B cell (primary cell): ENCODE data around the gene BEX3. TPM values are rescaled to one million over a fixed set of nuclear protein-coding genes. Genes with fewer than 3 reads are reported as not detected.
"Not testable (repeated sequence)": the region's sequence is repeated elsewhere in the genome, so short reads cannot be mapped to it uniquely, and the experiment has no call there.

Experiments
- ATAC-seq: fragments of 200-7000 bp; cut with Tn5 transposase; one replicate; pipeline ENCODE4 v1.10.0; 2021; ENCODE audit warnings: low read depth, mild to moderate bottlenecking, moderate number of reproducible peaks, moderate library complexity
- CTCF ChIA-PET: fragments of 350-600 bp; sonication (Branson Sonifier 250); formaldehyde crosslinking; loops from one replicate; lab custom pipeline; 2021; ENCODE audit warnings: antibody characterized with exemption, inconsistent platforms; lab: Charles Lee
- POLR2A ChIA-PET: fragments of 350-600 bp; sonication (Branson Sonifier 250); formaldehyde crosslinking; loops from one replicate; lab custom pipeline; 2021; ENCODE audit warnings: antibody characterized with exemption; lab: Charles Lee
- DNase-seq: peaks from one replicate; pipeline ENCODE4 v3.0.0; 2013
- H2AFZ ChIP-seq: 2 replicates; pipeline ENCODE4 v1.6.1; 2012; ENCODE audit warnings: mild to moderate bottlenecking, low read depth, low read length; ENCODE audit not compliant: insufficient read depth, poor library complexity, severe bottlenecking
- H3K27ac ChIP-seq, 2 donors: 1 replicate in 1 of 2; 2 replicates in 1 of 2; pipeline ENCODE4 v1.5.1; 2012 to 2013; ENCODE audit warnings: low read length in 2 of 2, mild to moderate bottlenecking in 2 of 2, moderate library complexity in 1 of 2
- H3K27me3 ChIP-seq, 4 experiments: fragments of 200-600 bp in 1 of 4; sonication (generic) in 1 of 4; replicated peaks in 1 of 4; 1 replicate in 2 of 4; 2 replicates in 2 of 4; pipeline versions ENCODE4 v1.6.1 to v1.7.0; 2013 to 2016; ENCODE audit warnings: low read length in 3 of 4, mild to moderate bottlenecking in 2 of 4, mixed read lengths in 1 of 4, moderate library complexity in 1 of 4; ENCODE audit not compliant: insufficient read depth in 4 of 4, control insufficient read depth in 3 of 4; ENCODE audit errors: control extremely low read depth in 1 of 4
- H3K36me3 ChIP-seq, 2 experiments: replicated peaks in 1 of 2; 1 replicate in 1 of 2; 2 replicates in 1 of 2; pipeline versions ENCODE4 v1.6.1 to v1.7.1; 2013; ENCODE audit warnings: low read length in 1 of 2; ENCODE audit not compliant: insufficient read depth in 2 of 2, control insufficient read depth in 1 of 2; ENCODE audit errors: control extremely low read depth in 1 of 2, extremely low read depth in 1 of 2
- H3K4me1 ChIP-seq, 2 donors: fragments of 200-600 bp in 1 of 2; sonication (generic) in 1 of 2; 1 replicate in 1 of 2; 2 replicates in 1 of 2; pipeline versions ENCODE4 v1.5.1 to v1.6.1; 2013 to 2017; ENCODE audit warnings: low read length in 2 of 2; ENCODE audit not compliant: control insufficient read depth in 2 of 2, insufficient read depth in 2 of 2
- H3K4me2 ChIP-seq: replicated peaks from 2 replicates; pipeline ENCODE3; 2012; ENCODE audit warnings: mild to moderate bottlenecking, low read depth, low read length; ENCODE audit not compliant: poor library complexity, severe bottlenecking
- H3K4me3 ChIP-seq, 5 experiments: fragments of 200-600 bp in 1 of 5; sonication (generic) in 1 of 5; 1 replicate in 3 of 5; 2 replicates in 2 of 5; pipeline versions ENCODE4 v1.5.1 to v1.7.0; 2011 to 2016; ENCODE audit warnings: low read length in 4 of 5, mild to moderate bottlenecking in 4 of 5, low read depth in 2 of 5, control low read depth in 1 of 5, moderate library complexity in 1 of 5; ENCODE audit not compliant: insufficient read depth in 1 of 5; ENCODE audit errors: control extremely low read depth in 1 of 5, extremely low read depth in 1 of 5
- H3K79me2 ChIP-seq: fragments of 200-600 bp; sonication (generic); one replicate; pipeline ENCODE4 v1.6.0; 2016; ENCODE audit warnings: low read length; ENCODE audit not compliant: control insufficient read depth, insufficient read depth
- H3K9ac ChIP-seq: fragments of 200-600 bp; sonication (generic); 2 replicates; pipeline ENCODE4 v1.6.1; 2017; ENCODE audit warnings: mild to moderate bottlenecking, low read length, moderate library complexity
- H3K9me3 ChIP-seq, 3 donors: one replicate each; pipeline versions ENCODE4 v1.6.1 to v1.7.1; 2013; ENCODE audit warnings: low read length in 2 of 3; ENCODE audit not compliant: control insufficient read depth in 2 of 3, insufficient read depth in 1 of 3; ENCODE audit errors: control extremely low read depth in 1 of 3
- H4K20me1 ChIP-seq: 2 replicates; pipeline ENCODE4 v1.6.0; 2012; ENCODE audit warnings: mild to moderate bottlenecking, low read length; ENCODE audit not compliant: insufficient read depth, control insufficient read depth, poor library complexity, severe bottlenecking
- H3K27ac Mint-ChIP-seq: one replicate; pipeline ENCODE4 v1.8.0; 2021; ENCODE audit warnings: mixed read lengths
- H3K27me3 Mint-ChIP-seq: one replicate; pipeline ENCODE4 v1.8.0; 2021; ENCODE audit warnings: mixed read lengths
- H3K4me1 Mint-ChIP-seq: one replicate; pipeline ENCODE4 v1.8.0; 2021; ENCODE audit warnings: mixed read lengths
- H3K4me3 Mint-ChIP-seq: one replicate; pipeline ENCODE4 v1.8.0; 2021; ENCODE audit warnings: mixed read lengths
- H3K9me3 Mint-ChIP-seq: one replicate; pipeline ENCODE4 v1.8.0; 2022; ENCODE audit warnings: mixed read lengths; ENCODE audit not compliant: insufficient read depth
- CTCF ChIP-seq: fragments of 200-600 bp; IDR thresholded peaks from one replicate; pipeline ENCODE4 v1.8.0; 2022; ENCODE audit warnings: antibody characterized with exemption, mild to moderate bottlenecking
- EZH2 ChIP-seq: IDR thresholded peaks from 2 replicates; pipeline ENCODE4 v1.6.1; 2012; ENCODE audit warnings: borderline replicate concordance, low read depth, mild to moderate bottlenecking, moderate library complexity, low read length; ENCODE audit not compliant: insufficient read depth, poor library complexity, severe bottlenecking
- WGBS: methylation state at CpG from one replicate; pipeline ENCODE4 v1.1.5; 2013; ENCODE audit warnings: missing lambda C conversion rate; ENCODE audit not compliant: insufficient coverage; 5-methylcytosine and 5-hydroxymethylcytosine counted together
- intact Hi-C: fragments of 100-400 bp; cut with micrococcal nuclease; formaldehyde crosslinking; loops from one replicate; pipeline ENCODE4 v1.10.0; 2022
- polyA plus RNA-seq: library from polyadenylated mRNA; depleted of rRNA; stranded (reverse); fragments of >200 nt; gene quantifications from 2 replicates; pipeline ENCODE4 v1.2.3, GENCODE V29; 2012
- total RNA-seq, 2 donors: library from RNA; stranded (reverse); fragments of 120-200 nt in 1 of 2; gene quantifications; 1 replicate in 1 of 2; 2 replicates in 1 of 2; pipeline versions ENCODE4 v1.2.3 to v1.2.4, GENCODE V29; 2013 to 2022

The BEX3 gene
- total and polyA plus RNA-seq, 2 donors (not counting 1 experiment from before 2014, with no cell fraction given): 0.37 to 1.7 TPM

GRCh38 chrX:103406256-103406655 is 29.9 kb downstream of the BEX3 start:
- Mint-ChIP-seq H3K27me3 (peaks cover 7% of the 10 kb centered on the region), H3K4me1 (peaks cover 9% of the 10 kb centered on the region), H3K9me3 (no peaks in the 10 kb centered on the region), H3K4me3 (no peak overlapping the region), H3K27ac (no peak overlapping the region)
- POLR2A ChIA-PET: no interaction called here
- Histone ChIP-seq H3K9ac (no peak overlapping the region), H3K4me1 (peaks cover 0 to 3% of the 10 kb centered on the region in 2 donors), H3K79me2 (no peaks in the 10 kb centered on the region), H4K20me1 (no peaks in the 10 kb centered on the region), H3K27me3 (peaks cover 0 to 5% (median 0%) of the 10 kb centered on the region in 4 experiments), H3K4me2 (no peak overlapping the region), H3K9me3 (no peaks in the 10 kb centered on the region), H3K4me3 (no peak overlapping the region), H2AFZ (no peak overlapping the region), H3K36me3 (no peaks in the 10 kb centered on the region), H3K27ac (no peak overlapping the region)
- no CpG with 5 or more reads among the region's 1 CpG for WGBS
- no peak for DNase-seq
- TF ChIP-seq CTCF (no peak), EZH2 (no peak)
- intact Hi-C loops: no loop called here
- CTCF ChIA-PET: no interaction called here
- no peak for ATAC-seq

- H3K27ac ChIP-seq: no peak overlapping the region
- no CpG with 5 or more reads among the region's 2 CpGs for WGBS
- no peaks in the 10 kb centered on the region for H4K20me1 ChIP-seq
- no peak for TF ChIP-seq EZH2
- TF ChIP-seq CTCF: no peak
- Mint-ChIP-seq H3K4me3 (no peak overlapping the region), H3K27ac (no peak overlapping the region), H3K27me3 (peaks cover 2% of the 10 kb centered on the region), H3K9me3 (no peaks in the 10 kb centered on the region), H3K4me1 (peaks cover 9% of the 10 kb centered on the region)
- no peak overlapping the region for H3K4me2 ChIP-seq
- ChIA-PET CTCF (no interaction called here), POLR2A (no interaction called here)
- H3K4me3 ChIP-seq: no peak overlapping the region
- intact Hi-C loops: no loop called here
- H3K9ac ChIP-seq: no peak overlapping the region
- peaks cover 0 to 5% (median 0%) of the 10 kb centered on the region in 4 experiments for H3K27me3 ChIP-seq
- no peak overlapping the region for H2AFZ ChIP-seq
- no peaks in the 10 kb centered on the region for H3K79me2 ChIP-seq
- H3K9me3 ChIP-seq: no peaks in the 10 kb centered on the region
- peaks cover 0 to 3% of the 10 kb centered on the region in 2 donors for H3K4me1 ChIP-seq
- DNase-seq (no peak), ATAC-seq (no peak)
- H3K36me3 ChIP-seq: no peaks in the 10 kb centered on the region
Measured at GRCh38 chrX:103407776-103408175, 31.4 kb downstream of the BEX3 start.

GRCh38 chrX:103411721-103412120 is 35.4 kb downstream of the BEX3 start:
- H3K27ac ChIP-seq, DNase-seq, H3K4me3 Mint-ChIP-seq, H3K9ac ChIP-seq, H3K4me1 Mint-ChIP-seq, CTCF ChIA-PET, H3K27me3 ChIP-seq, H3K4me3 ChIP-seq, H3K9me3 Mint-ChIP-seq, H3K27ac Mint-ChIP-seq, H3K4me1 ChIP-seq, H3K36me3 ChIP-seq, H3K9me3 ChIP-seq, H3K4me2 ChIP-seq, intact Hi-C loops, H3K27me3 Mint-ChIP-seq, POLR2A ChIA-PET, H4K20me1 ChIP-seq, ATAC-seq, H2AFZ ChIP-seq, H3K79me2 ChIP-seq: not testable (repeated sequence)
- WGBS: no CpG with 5 or more reads among the region's 2 CpGs
